ENCODE results near the gene BFAR. TPM values are rescaled to one million over a fixed set of nuclear protein-coding genes. Genes with fewer than 3 reads are reported as not detected.

BFAR gene
- total and polyA plus RNA-seq, 2 of the 8 experiments (the other 6 are each of a cell fraction or from before 2014, with no cell fraction given) = 56.9 to 78.2 TPM

DNA sequence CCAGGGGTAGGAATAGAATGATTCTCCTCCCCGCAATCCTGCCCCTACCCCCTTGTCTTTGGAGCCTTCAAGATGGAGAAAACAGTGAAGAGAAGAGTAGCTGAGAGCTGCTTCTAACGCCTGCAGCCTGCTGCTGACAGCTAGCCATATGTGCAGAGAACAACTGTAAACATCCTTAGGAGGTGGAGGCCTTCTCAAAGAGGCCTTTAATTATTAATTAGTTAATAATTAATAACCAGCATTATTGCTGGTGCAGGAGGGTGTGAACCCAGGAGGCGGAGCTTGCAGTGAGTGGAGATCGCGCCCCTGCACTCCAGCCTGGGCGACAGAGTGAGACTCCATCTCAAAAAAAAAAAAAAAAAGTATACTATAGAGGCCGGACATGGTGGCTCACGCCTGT lies 8.5 kb downstream of the BFAR start:
- no peak overlapping the region for H2BK12ac ChIP-seq (ENCODE audit: low read depth, low read length)
- H3K23ac ChIP-seq (ENCODE audit: insufficient read length) = no peak overlapping the region
- no peak overlapping the region for H2BK120ac ChIP-seq (replicated peaks; ENCODE audit: low read depth, low read length)
- H3K4me3 ChIP-seq (ENCODE audit: extremely low read depth in 1 of 4, insufficient read depth in 2 of 4, low read depth in 3 of 4, low read length in 4 of 4) = no peak overlapping the region
- H3K4me1 ChIP-seq (replicated peaks in 1 of 4; ENCODE audit: control insufficient read depth in 3 of 4, insufficient read depth in 4 of 4, low read length in 3 of 4) = peaks cover 1 to 24% (median 8%) of the 10 kb centered on the region in 4 experiments
- H3K9me3 ChIP-seq (ENCODE audit: insufficient read depth in 2 of 2, low read depth in 1 of 2, low read length in 1 of 2) = no peaks in the 10 kb centered on the region
- no peak overlapping the region for H3K27ac ChIP-seq (ENCODE audit: low read depth, low read length)
- no peak for DNase-seq (ENCODE audit: low read depth in 1 of 2, low spot score in 2 of 2)
- H3K14ac ChIP-seq (ENCODE audit: insufficient read length) = no peak overlapping the region
- WGBS, 2 experiments (ENCODE audit: extremely low coverage in 1 of 2, insufficient coverage in 1 of 2, insufficient read length in 1 of 2, insufficient replicate concordance in 2 of 2, low coverage in 1 of 2, low lambda C conversion rate in 2 of 2, missing lambda C conversion rate in 1 of 2) = 88% methylated on average over 8 of the region's 8 CpGs; no CpG with 5 or more reads in 1 of the 2 experiments
- no peak overlapping the region; a peak in 1 of 7 replicates for H3K9ac ChIP-seq (replicated peaks in 1 of 4; ENCODE audit: extremely low read depth in 1 of 4, low read depth in 3 of 4, low read length in 3 of 4)
- no peak overlapping the region for H4K91ac ChIP-seq (replicated peaks; ENCODE audit: insufficient read length, low read length)
- ChIA-PET CTCF (ENCODE audit: partially characterized antibody) (interaction anchor here (0.9 kb wide), 1 partner anchor 34 kb away, joined by 3 read pairs; no protein-coding TSS in a partner anchor), POLR2A (ENCODE audit: partially characterized antibody) (interaction anchor here (1.2 to 4.8 kb wide), 6 partner anchors 9 to 35 kb away, joined by 3 to 18 read pairs (median 6); partner anchors contain the start of genes BFAR and PARN)
- H3K79me1 ChIP-seq (ENCODE audit: low read depth, low read length) = peaks cover 3% of the 10 kb centered on the region
- no peak overlapping the region for H4K5ac ChIP-seq (ENCODE audit: insufficient read length, low read depth, low read length)
- H3K4ac ChIP-seq (replicated peaks; ENCODE audit: insufficient read length, low read depth, low read length) = no peak overlapping the region
- no peak overlapping the region for H2AK5ac ChIP-seq (ENCODE audit: low read depth, low read length)
- H3K18ac ChIP-seq (ENCODE audit: extremely low read depth, low read length) = no peak overlapping the region
- no peaks in the 10 kb centered on the region for H3K23me2 ChIP-seq (ENCODE audit: low read depth, low read length)
- no peak for FAIRE-seq
- H3K36me3 ChIP-seq (ENCODE audit: control insufficient read depth in 2 of 4, insufficient read depth in 4 of 4, low read length in 3 of 4) = peaks cover 11 to 46% (median 26%) of the 10 kb centered on the region in 4 experiments
- H2BK5ac ChIP-seq (ENCODE audit: low read depth, low read length) = no peak overlapping the region
- no peaks in the 10 kb centered on the region for H3K27me3 ChIP-seq (replicated peaks in 1 of 4; ENCODE audit: control insufficient read depth in 3 of 4, extremely low read depth in 1 of 4, insufficient read depth in 3 of 4, low read length in 3 of 4)
- H3K4me2 ChIP-seq (ENCODE audit: insufficient read depth in 1 of 2, low read depth in 2 of 2, low read length in 2 of 2) = no peak overlapping the region
- no peak overlapping the region for H2AFZ ChIP-seq (ENCODE audit: low read length)
- peaks cover 1 to 7% of the 10 kb centered on the region in 2 experiments for H4K20me1 ChIP-seq (replicated peaks in 1 of 2; ENCODE audit: control insufficient read depth in 1 of 2, insufficient read depth in 2 of 2, low read length in 2 of 2)
- no peak overlapping the region for H4K8ac ChIP-seq (ENCODE audit: extremely low read depth, insufficient read depth, low read length)
- no peak overlapping the region for H2BK15ac ChIP-seq (ENCODE audit: low read length)
- H3K56ac ChIP-seq (replicated peaks; ENCODE audit: insufficient read length, low read depth, low read length) = no peak overlapping the region
- peaks cover 13 to 79% of the 10 kb centered on the region in 2 experiments; a peak in 3 of 4 replicates for H3K79me2 ChIP-seq (ENCODE audit: control insufficient read depth in 1 of 2, insufficient read depth in 2 of 2, low read length in 2 of 2)
- H2BK20ac ChIP-seq (ENCODE audit: low read length) = no peak overlapping the region
- no peak for TF ChIP-seq SRF (IDR thresholded peaks at IDR 0.05; ENCODE audit: low read depth, low read length)
- TF ChIP-seq, protein P1, sequence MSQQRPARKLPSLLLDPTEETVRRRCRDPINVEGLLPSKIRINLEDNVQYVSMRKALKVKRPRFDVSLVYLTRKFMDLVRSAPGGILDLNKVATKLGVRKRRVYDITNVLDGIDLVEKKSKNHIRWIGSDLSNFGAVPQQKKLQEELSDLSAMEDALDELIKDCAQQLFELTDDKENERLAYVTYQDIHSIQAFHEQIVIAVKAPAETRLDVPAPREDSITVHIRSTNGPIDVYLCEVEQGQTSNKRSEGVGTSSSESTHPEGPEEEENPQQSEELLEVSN (IDR thresholded peaks at IDR 0.05) = no peak
